Stimulated activated CD8-positive, alpha-beta memory T cell treated with anti-CD3 and anti-CD28 coated beads, Interleukin-4, amount 100 ng/mL, for 48 hours (primary cell): ENCODE data around the gene OVCA2.
A peak's percentile ranks its signal among the peaks of the same experiment; 100 is the strongest.

Source experiments
- DNase-seq: peaks from one replicate; pipeline ENCODE4 v3.0.0-alpha.2; 2020

OVCA2 gene

GRCh38 chr17:2068031-2068518 is 26.3 kb downstream of the OVCA2 start:
- DNase-seq, result no peak

GRCh38 chr17:2068519-2069051 is 26.8 kb downstream of the OVCA2 start:
- DNase-seq, result peak; percentile 67

DNA sequence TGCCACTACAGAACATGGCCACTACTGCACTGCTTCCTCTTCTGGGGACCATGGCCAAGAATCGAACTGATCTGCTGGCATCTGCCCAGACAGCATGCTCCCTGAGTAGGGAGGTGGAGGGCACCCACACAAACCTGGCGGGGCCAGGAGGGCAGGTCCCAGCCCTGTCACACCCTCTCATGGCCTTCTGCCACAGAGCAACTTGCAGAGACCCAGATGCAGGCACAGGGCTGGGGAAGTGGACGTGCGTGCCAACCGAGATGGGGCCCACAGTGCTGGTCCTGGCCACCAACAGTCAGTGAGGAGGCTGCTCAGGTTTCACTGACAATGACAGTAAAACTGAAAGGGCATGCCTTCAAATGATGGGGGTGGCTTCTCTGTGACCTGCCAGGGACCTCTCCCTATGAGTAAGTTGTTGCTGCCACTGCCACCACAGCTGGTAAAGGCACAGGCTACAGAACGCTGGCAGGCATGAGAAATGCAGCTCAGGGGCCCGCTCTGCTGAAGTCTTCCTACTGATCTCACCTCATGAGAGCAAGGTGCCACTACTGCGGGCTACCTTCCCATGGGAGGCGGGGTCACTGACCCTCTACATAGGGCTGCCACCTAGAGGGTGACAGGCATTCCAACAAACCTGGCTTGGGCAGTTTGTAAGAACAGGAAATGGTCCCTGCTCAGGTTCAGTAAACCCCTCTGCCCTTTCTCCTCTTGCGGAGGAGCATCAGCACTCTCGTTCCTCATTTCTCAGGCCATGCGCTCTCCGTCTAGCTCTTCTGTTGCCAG is 28.6 kb downstream of the OVCA2 start:
- peak; percentile 82 for DNase-seq

DNA sequence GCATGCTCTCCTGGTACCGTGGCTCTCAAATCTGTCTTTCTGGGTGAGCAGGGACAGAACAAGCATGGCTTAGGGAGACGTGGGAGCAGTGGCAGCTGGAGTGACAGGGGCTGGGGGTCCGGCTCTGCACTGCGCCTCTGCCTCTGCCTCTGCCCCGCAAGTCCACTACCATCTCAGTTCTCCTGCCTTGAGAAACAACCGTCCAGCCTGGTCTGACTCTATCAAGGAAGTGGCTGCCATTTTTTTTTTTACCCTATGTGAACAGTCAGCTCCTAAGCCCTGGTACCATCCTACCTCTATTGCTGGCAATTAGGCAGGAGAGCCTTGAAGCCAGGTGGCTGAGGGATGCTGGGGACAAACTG is 29.2 kb downstream of the OVCA2 start:
- no peak for DNase-seq

DNA sequence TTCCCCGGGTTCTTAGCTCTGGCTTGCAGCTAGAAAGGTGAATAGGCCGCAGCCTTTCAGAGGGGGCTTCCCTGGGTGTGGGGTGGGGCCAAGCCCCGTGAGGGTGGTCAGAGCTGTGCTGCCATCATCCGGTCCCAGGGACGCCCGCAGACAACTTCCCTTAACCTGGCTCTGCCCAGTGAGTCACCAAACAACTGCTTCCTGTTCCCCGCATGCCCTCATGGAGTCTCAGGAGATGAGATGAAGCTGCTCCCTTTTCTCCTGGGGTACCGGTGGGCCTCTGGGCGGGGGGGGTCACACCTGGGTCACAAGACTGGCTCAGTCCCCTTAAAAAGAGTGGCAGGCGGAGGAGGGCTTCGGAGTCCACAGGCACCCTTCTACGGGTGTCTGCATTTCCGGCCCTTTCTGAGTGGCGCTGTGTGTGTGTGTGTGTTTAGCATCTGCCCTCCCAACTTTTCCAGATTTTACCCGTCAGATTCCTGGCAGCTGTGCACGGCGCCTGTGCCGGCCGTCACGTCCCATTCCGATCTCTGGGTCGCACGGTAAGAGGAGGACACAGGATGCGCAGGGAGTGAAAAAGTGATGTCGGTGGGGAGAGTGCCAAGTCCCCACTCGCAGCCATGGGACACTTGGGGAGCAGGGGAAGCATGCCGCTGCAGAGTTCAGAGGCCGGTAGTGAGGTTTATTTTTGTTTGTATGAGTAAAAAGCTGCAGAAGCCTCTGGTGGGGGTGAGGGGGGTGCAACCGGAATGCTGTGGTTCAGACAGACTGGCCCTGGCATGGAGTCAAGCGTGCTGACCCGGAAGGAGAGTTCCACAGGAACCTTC is 29.8 kb downstream of the OVCA2 start:
- no peak for DNase-seq

GRCh38 chr17:2074919-2075318 is 33.1 kb downstream of the OVCA2 start:
- DNase-seq, result no peak

DNA sequence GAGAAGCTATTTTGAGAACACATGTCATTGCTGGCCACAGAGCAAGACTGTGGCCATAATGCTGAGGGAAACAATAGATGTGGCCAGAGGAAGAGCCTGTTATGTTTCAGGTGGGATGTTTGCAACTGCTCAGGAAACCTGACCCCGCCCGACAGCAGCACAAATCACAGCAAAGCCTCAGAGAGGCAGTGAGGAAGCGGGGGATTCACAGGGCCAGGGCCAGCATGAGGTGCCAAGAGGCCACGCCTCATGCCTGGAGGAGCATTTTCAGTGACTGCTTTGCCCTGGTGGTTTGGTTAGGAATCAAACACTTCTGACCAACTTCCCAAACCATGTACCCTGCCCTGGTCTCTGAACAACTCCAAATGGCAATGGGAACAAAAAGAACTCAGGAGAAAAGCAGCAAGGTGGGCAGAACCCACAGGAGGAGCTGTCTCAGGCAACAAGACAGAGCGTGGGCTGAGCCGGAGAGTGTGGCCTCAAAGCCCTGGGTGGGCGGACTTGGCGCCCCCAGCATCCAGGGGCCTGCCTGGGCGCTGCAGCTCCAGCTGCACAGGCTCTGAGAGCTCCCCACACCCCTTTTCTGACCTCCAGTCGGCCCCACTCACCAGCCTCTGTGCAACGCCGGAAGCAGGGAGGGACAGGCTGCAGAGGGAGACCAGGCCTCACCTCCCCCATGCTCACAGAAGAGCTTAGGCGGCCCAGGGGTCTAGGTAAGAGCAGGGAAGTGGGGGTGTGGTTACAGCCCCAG is 33.7 kb downstream of the OVCA2 start:
- no peak for DNase-seq

DNA sequence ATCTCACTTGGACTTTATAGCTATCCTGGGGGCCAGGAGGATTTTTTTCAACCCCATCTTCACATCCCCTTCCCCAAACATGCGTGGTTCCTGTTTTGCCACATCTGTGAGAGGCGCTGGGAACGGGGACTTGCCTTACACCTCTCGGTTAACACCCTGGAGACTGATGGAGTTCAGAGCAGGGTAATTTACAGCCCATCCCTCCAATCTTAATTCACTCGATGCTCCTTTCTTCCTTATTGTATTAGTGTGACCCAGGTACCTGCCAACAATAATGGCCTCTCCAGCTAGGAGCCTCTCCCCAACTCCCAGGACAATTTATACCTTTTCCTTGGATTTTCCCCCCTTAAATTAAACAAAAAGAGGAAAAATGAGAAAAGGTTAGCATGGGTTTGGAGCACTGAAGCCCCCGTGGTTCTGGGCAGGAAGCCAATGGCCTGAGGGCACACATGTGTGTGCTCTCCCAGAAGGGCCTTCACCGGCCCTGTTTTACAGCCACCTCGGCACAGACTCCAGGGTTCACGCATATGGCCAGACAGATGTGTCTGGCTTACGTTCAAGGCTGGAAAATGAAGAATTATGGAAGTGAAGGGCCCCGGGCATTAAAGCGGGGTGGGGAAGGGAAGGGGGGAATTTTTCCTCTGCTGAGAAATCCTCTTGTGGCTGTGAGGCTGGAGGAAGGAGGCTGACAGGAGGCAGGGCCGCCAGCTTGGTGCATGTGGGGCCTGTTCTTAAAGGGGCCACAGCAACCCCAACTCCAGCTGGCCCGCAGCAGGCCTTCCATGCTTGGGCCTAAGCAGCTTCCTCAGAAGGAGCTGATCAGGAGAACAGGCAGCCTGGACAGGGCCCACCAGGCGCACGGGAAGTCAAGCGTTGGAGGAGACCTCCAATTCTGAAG is 34.5 kb downstream of the OVCA2 start:
- no peak for DNase-seq

DNA sequence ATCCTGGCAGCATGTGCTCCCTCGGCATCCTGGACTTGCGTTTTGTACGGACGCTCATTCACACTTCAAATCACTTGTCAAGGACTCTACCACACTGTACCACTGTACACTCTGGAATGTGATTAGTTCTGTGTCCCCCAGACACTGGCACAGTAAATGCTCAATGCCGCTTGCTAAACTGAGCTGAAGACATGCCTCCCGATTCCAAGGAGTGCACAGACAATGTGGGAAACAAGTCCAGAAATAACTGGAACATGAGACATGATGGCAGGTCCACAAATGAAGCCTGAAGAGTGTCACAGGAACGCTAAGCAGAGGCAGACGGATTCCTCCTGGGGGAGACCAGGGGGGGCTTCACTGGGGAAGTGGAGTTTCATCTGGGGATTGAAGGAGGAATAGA is 35.2 kb downstream of the OVCA2 start:
- no peak for DNase-seq

- no peak for DNase-seq
Measured at GRCh38 chr17:2081564-2081963, 39.7 kb downstream of the OVCA2 start.

DNA sequence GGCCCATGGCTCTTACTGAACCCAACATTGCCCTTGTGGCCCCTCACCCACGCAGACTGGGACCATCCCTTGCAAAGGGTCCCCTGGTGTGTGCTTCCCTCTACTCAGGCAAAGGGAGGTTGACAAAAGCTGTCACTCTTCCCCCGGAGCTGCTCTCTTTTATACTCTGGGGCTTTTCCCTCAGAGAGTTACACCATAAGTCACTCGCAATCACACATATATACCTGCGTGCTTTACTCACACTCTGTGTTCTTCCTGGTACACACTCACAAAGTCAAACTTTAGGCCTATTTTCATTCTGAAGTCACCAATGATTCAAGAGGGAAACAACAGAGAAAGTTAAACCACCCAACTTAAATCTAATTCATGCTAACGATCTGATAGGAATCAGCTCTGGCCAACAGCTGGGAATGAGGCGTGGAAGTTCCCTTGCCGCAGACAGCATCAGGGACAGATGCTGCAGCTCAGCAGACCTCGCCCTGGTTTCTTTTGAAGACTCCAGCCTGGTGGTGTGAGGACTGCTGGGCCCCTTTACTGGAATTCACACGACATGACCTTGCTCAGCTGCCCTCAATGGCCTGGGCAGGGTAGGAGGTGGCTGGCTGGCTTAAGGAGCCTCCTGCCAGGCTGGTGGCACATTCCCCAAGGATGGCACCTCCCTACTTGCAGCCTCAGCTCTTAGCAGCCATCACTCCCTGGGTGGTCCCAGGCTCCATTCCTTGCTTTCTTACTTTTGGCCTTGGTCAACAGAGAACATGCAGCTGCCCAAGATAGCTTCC is 40.4 kb downstream of the OVCA2 start:
- no peak for DNase-seq

- DNase-seq, result no peak
Measured at GRCh38 chr17:2083613-2084035, 41.8 kb downstream of the OVCA2 start.

- DNase-seq, result no peak
Measured at GRCh38 chr17:2084036-2084765, 42.4 kb downstream of the OVCA2 start.

- no peak for DNase-seq
Measured at GRCh38 chr17:2084766-2085647, 43.2 kb downstream of the OVCA2 start.

GRCh38 chr17:2085648-2085949 is 43.8 kb downstream of the OVCA2 start:
- no peak for DNase-seq

- no peak for DNase-seq
Measured at GRCh38 chr17:2086306-2086705, 44.5 kb downstream of the OVCA2 start.

DNA sequence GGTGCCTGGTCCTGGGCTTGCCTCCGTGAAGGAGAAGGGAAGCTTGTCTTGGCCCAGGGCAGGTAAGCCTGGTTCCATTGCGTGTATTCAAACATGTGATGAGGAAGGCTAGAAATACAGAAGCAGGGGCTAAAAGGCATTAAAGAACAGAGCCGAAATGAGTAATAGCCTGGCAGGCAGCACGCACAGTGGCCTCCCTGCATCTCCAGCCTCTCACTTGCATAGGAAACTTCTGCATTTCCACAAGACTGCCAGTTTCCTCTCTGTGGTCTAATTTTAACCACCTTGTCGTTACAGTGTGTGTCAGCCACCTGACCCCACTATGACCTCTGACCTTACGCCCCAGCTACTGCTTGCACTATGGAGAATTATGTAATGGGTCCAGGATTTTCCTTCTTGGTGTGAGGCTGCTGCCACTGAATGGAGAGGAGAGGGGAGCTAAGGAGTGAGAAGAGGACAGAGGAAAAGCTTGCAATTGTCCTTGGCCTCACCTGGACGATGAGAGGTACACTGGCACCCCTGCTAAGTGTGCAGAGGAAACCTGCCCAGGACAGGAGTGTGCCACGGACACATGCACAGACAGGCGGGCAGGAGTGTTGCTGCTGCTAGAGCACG is 45.9 kb downstream of the OVCA2 start:
- peak; percentile 66 for DNase-seq

DNA sequence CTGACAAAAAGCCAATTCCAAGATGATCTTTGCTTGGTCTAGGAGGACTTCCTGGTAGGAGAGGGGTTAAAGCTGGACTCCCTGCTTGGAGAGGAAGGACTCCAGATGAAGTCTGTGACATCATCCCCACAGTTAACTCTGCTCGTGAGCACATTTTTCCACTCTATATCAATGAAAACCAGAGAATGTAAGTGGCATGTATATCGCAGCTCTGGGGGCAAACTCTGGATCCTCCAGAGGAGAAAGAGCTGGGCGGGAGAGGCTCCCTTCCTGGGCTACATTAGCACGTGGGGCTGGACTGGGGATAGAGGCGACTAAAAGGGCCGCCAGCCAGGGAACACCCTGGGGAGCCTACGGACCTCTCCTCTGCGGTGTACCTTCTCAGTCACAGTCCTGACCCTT is 47.2 kb downstream of the OVCA2 start:
- no peak for DNase-seq

DNA sequence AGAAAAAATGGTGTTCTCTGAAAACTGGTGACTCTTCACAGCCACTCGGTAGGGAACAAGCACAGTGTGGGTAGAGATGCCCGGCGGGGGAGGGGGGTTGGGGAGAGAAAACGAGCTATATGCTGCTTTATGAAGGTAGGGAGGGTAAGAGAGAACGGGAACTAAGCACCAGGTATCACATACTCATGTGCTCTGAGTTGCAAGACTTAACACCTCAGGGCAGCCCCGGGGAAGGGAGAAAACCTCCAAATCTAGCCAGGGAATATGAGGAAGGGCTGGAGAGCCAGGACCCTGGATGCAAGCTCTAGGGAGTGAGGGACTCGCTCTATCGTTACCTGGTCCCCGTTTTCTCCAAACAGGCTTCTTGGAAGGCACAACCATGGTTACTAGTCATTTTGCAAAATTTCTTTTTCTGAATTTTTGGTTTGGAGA is 48.4 kb downstream of the OVCA2 start:
- no peak for DNase-seq
